ENCODE results near the gene MAGEF1. TPM values are rescaled to one million over a fixed set of nuclear protein-coding genes. Genes with fewer than 3 reads are reported as not detected.

The MAGEF1 gene
- total and polyA plus RNA-seq, 2 of the 8 experiments (the other 6 are each of a cell fraction or from before 2014, with no cell fraction given): 26.5 to 56.7 TPM

DNA sequence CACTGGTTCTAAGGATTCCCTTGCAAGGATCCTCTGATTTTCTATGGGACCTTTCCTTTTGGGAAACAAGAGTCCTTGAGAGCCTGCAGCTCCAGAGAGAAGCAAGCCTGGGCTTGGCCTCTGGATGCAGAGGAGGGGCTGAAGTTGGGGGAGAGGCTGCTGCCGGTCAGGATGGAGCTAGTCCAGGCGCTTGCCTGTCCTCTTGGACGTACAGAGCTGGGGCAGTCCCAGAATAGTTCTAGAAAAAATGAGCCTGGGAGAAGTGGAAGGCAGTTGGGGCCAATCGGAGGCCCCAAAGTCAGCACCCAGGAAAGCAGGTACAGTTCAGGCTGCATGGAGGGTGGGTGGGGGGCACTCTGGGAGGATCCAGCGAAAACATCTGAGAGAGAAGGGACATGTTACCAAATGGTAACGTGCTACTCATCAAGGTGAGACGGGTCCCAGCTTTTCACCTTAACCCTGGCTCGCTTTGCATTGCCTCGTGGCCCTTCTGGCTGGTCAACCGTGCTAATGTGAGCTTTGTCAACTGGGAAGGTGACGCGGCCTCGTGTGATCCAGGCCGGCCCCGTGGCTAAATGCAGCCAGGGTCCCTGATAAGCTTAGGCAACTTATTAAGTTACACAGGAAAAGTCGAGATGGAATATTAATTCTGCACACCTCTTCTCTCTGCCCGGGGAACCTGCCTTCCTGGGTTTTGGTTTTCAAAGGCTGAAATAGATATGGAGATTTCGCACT is 38.7 kb upstream of the MAGEF1 start:
- Histone ChIP-seq H4K8ac (ENCODE audit: extremely low read depth, insufficient read depth, low read length) (no peak overlapping the region), H3K23me2 (ENCODE audit: low read depth, low read length) (no peaks in the 10 kb centered on the region; the same call in 1 of the 2 replicates), H3K27ac (ENCODE audit: low read depth, low read length) (no peak overlapping the region), H4K5ac (ENCODE audit: insufficient read length, low read depth, low read length) (no peak overlapping the region), H2BK5ac (ENCODE audit: low read depth, low read length) (no peak overlapping the region), H3K4ac (replicated peaks; ENCODE audit: insufficient read length, low read depth, low read length) (peak overlapping the region; percentile 50), H3K4me1 (replicated peaks in 1 of 4; ENCODE audit: control insufficient read depth in 3 of 4, insufficient read depth in 4 of 4, low read length in 3 of 4) (peaks cover 5 to 17% (median 7%) of the 10 kb centered on the region in 4 experiments; a peak in 5 of 7 replicates), H3K79me2 (ENCODE audit: control insufficient read depth in 1 of 2, insufficient read depth in 2 of 2, low read length in 2 of 2) (no peaks in the 10 kb centered on the region), H3K18ac (ENCODE audit: extremely low read depth, low read length) (no peak overlapping the region), H3K9ac (replicated peaks in 1 of 4; ENCODE audit: extremely low read depth in 1 of 4, low read depth in 3 of 4, low read length in 3 of 4) (no peak overlapping the region), H2AK5ac (ENCODE audit: low read depth, low read length) (no peak overlapping the region), H2AFZ (ENCODE audit: low read length) (no peak overlapping the region), H3K56ac (replicated peaks; ENCODE audit: insufficient read length, low read depth, low read length) (no peak overlapping the region), H4K91ac (replicated peaks; ENCODE audit: insufficient read length, low read length) (no peak overlapping the region), H3K36me3 (ENCODE audit: control insufficient read depth in 2 of 4, insufficient read depth in 4 of 4, low read length in 3 of 4) (no peaks in the 10 kb centered on the region), H4K20me1 (replicated peaks in 1 of 2; ENCODE audit: control insufficient read depth in 1 of 2, insufficient read depth in 2 of 2, low read length in 2 of 2) (no peaks in the 10 kb centered on the region), H3K4me2 (ENCODE audit: insufficient read depth in 1 of 2, low read depth in 2 of 2, low read length in 2 of 2) (no peak overlapping the region), H2BK120ac (replicated peaks; ENCODE audit: low read depth, low read length) (no peak overlapping the region), H3K79me1 (ENCODE audit: low read depth, low read length) (no peaks in the 10 kb centered on the region), H3K9me3 (ENCODE audit: insufficient read depth in 2 of 2, low read depth in 1 of 2, low read length in 1 of 2) (no peaks in the 10 kb centered on the region), H3K27me3 (replicated peaks in 1 of 4; ENCODE audit: control insufficient read depth in 3 of 4, extremely low read depth in 1 of 4, insufficient read depth in 3 of 4, low read length in 3 of 4) (peaks cover 0 to 4% (median 1%) of the 10 kb centered on the region in 4 experiments; a peak in 2 of 7 replicates), H2BK20ac (ENCODE audit: low read length) (no peak overlapping the region), H2BK15ac (ENCODE audit: low read length) (no peak overlapping the region), H3K23ac (ENCODE audit: insufficient read length) (no peak overlapping the region), H3K4me3 (ENCODE audit: extremely low read depth in 1 of 4, insufficient read depth in 2 of 4, low read depth in 3 of 4, low read length in 4 of 4) (no peak overlapping the region), H3K14ac (ENCODE audit: insufficient read length) (no peak overlapping the region), H2BK12ac (ENCODE audit: low read depth, low read length) (peak overlapping the region; percentile 56; the same call in 1 of the 2 replicates)
- WGBS, 2 experiments (ENCODE audit: extremely low coverage in 1 of 2, insufficient coverage in 1 of 2, insufficient read length in 1 of 2, insufficient replicate concordance in 2 of 2, low coverage in 1 of 2, low lambda C conversion rate in 2 of 2, missing lambda C conversion rate in 1 of 2): 87% methylated on average over 18 of the region's 18 CpGs; no CpG with 5 or more reads in 1 of the 2 experiments
- ChIA-PET POLR2A (ENCODE audit: partially characterized antibody) (interaction anchor here (1.6 to 2.3 kb wide), 2 partner anchors 8 to 39 kb away, joined by 4 to 8 read pairs; partner anchors contain the start of gene MAGEF1), CTCF (ENCODE audit: partially characterized antibody) (interaction anchor here (0.8 to 5.5 kb wide), 22 partner anchors 8 to 238 kb away, joined by 3 to 56 read pairs (median 4); no protein-coding TSS in a partner anchor)
- FAIRE-seq (no peak), DNase-seq (ENCODE audit: low read depth in 1 of 2, low spot score in 2 of 2) (no peak)
- TF ChIP-seq RBBP5 (IDR thresholded peaks at IDR 0.05; ENCODE audit: borderline replicate concordance, low read depth, low read length) (no peak), TEAD4 (IDR thresholded peaks at IDR 0.05; ENCODE audit: low read depth, low read length) (no peak), CTBP2 (IDR thresholded peaks at IDR 0.05; ENCODE audit: borderline replicate concordance, insufficient read depth, insufficient read length, low read length) (no peak), TBP (IDR thresholded peaks at IDR 0.05; ENCODE audit: low read depth, low read length) (no peak), SIN3A (conservative IDR thresholded peaks at IDR 0.05 in 1 of 2, IDR thresholded peaks at IDR 0.05 in 1 of 2; ENCODE audit: low read depth in 1 of 2, low read length in 2 of 2) (no peak), ASH2L (IDR thresholded peaks at IDR 0.05; ENCODE audit: low read length) (no peak)
